ENCODE results near the gene RPP25. TPM values are rescaled to one million over a fixed set of nuclear protein-coding genes. Genes with fewer than 3 reads are reported as not detected.

The RPP25 gene
- total and polyA plus RNA-seq, 2 of the 13 experiments (the other 11 are each of a cell fraction or from before 2014, with no cell fraction given): 0.05 to 0.11 TPM

GRCh38 chr15:74956648-74957475 lies at the start of gene RPP25 (continued):
- TF ChIP-seq ZNF687 (CRISPR knock-in tag; IDR thresholded peaks at IDR 0.05): peak; percentile 89
- TF ChIP-seq ZNF761 (CRISPR knock-in tag; conservative IDR thresholded peaks at IDR 0.05): no peak
- TF ChIP-seq ISX (CRISPR knock-in tag; conservative IDR thresholded peaks at IDR 0.05): no peak
- peak; percentile 68 for TF ChIP-seq SRSF1 (optimal IDR thresholded peaks at IDR 0.05; ENCODE audit: low read depth, low read length)
- no peak for TF ChIP-seq CBX5 (CRISPR knock-in tag; IDR thresholded peaks at IDR 0.05; ENCODE audit: borderline replicate concordance)
- no peak for TF ChIP-seq FOSL2 (CRISPR knock-in tag; IDR thresholded peaks at IDR 0.05)
- peak; percentile 20; the same call in 1 of the 2 replicates for TF ChIP-seq ZNF768 (CRISPR knock-in tag; IDR thresholded peaks at IDR 0.05)
- no peak for TF ChIP-seq AGO2 (optimal IDR thresholded peaks at IDR 0.05; ENCODE audit: low read depth, low read length)
- no peak for TF ChIP-seq REPIN1 (CRISPR knock-in tag; IDR thresholded peaks at IDR 0.05; ENCODE audit: borderline replicate concordance, low read depth)
- no peak for TF ChIP-seq PITX1 (CRISPR knock-in tag; IDR thresholded peaks at IDR 0.05)
- TF ChIP-seq RAD51 (IDR thresholded peaks at IDR 0.05; ENCODE audit: borderline replicate concordance): no peak
- TF ChIP-seq ZSCAN9 (CRISPR knock-in tag; IDR thresholded peaks at IDR 0.05; ENCODE audit: borderline replicate concordance): no peak
- no peak for TF ChIP-seq ZNF720 (CRISPR knock-in tag; IDR thresholded peaks at IDR 0.05)
- no peak for TF ChIP-seq THAP7 (CRISPR knock-in tag; IDR thresholded peaks at IDR 0.05)
- TF ChIP-seq ARNT2 (CRISPR knock-in tag; IDR thresholded peaks at IDR 0.05; ENCODE audit: low read depth): no peak
- TF ChIP-seq AHDC1 (CRISPR knock-in tag; IDR thresholded peaks at IDR 0.05; ENCODE audit: borderline replicate concordance): no peak
- TF ChIP-seq FLYWCH1 (CRISPR knock-in tag; IDR thresholded peaks at IDR 0.05): no peak
- no peak for TF ChIP-seq ZNF343 (CRISPR knock-in tag; IDR thresholded peaks at IDR 0.05)
- no peak for TF ChIP-seq ZNF264 (CRISPR knock-in tag; IDR thresholded peaks at IDR 0.05)

Measured in HepG2 (cell line).